Progenitor cell of endocrine pancreas (in vitro differentiated cells): ENCODE results near the gene GAS1. TPM values are rescaled to one million over a fixed set of nuclear protein-coding genes. Genes with fewer than 3 reads are reported as not detected.

Experiments
- DNase-seq: peaks from one replicate; pipeline ENCODE4 v3.0.0; 2021; ENCODE audit warnings: low spot score; ENCODE audit not compliant: unreplicated experiment
- H3K27ac Mint-ChIP-seq: 2 replicates; pipeline ENCODE4 v1.8.0; 2021; ENCODE audit warnings: mild to moderate bottlenecking, moderate library complexity, mixed read lengths
- H3K27me3 Mint-ChIP-seq: 2 replicates; pipeline ENCODE4 v1.8.0; 2021; ENCODE audit warnings: mixed read lengths
- H3K36me3 Mint-ChIP-seq: 2 replicates; pipeline ENCODE4 v1.8.0; 2022; ENCODE audit warnings: mixed read lengths; ENCODE audit not compliant: insufficient read depth
- H3K4me1 Mint-ChIP-seq: 2 replicates; pipeline ENCODE4 v1.8.0; 2021; ENCODE audit warnings: low read depth, mixed read lengths
- H3K4me3 Mint-ChIP-seq: 2 replicates; pipeline ENCODE4 v1.8.0; 2021; ENCODE audit warnings: low read depth, mild to moderate bottlenecking, moderate library complexity, mixed read lengths
- H3K9me3 Mint-ChIP-seq: 2 replicates; pipeline ENCODE4 v1.8.0; 2021; ENCODE audit warnings: low read depth, mixed read lengths
- CTCF ChIP-seq: fragments of 200-600 bp; sonication (generic); IDR thresholded peaks from one replicate; pipeline ENCODE4 v1.5.0; 2021; ENCODE audit warnings: antibody characterized with exemption, mild to moderate bottlenecking; ENCODE audit not compliant: unreplicated experiment
- total RNA-seq: library from RNA; stranded (reverse); gene quantifications from 2 replicates; pipeline ENCODE4 v1.2.1, GENCODE V29; 2021

GAS1 gene
- total RNA-seq, 1 donor from 2014 or later, result 4.0 TPM

GRCh38 chr9:86945728-86946200 is 1.5 kb downstream of the GAS1 start:
- DNase-seq, result no peak
- Mint-ChIP-seq H3K27ac (peak overlapping the region; percentile 62), H3K4me1 (peaks cover 32% of the 10 kb centered on the region), H3K27me3 (peaks cover 45% of the 10 kb centered on the region), H3K4me3 (peak overlapping the region; percentile 77), H3K9me3 (no peaks in the 10 kb centered on the region), H3K36me3 (no peaks in the 10 kb centered on the region)
- no peak for TF ChIP-seq CTCF

- no peaks in the 10 kb centered on the region for H3K36me3 Mint-ChIP-seq
- TF ChIP-seq CTCF, result no peak
- no peaks in the 10 kb centered on the region for H3K9me3 Mint-ChIP-seq
- peak overlapping the region; percentile 71 for H3K4me3 Mint-ChIP-seq
- no peak for DNase-seq
- H3K27me3 Mint-ChIP-seq, result peaks cover 43% of the 10 kb centered on the region
- peak overlapping the region; percentile 76 for H3K27ac Mint-ChIP-seq
- H3K4me1 Mint-ChIP-seq, result peaks cover 32% of the 10 kb centered on the region
Measured at GRCh38 chr9:86944796-86945727, 2.2 kb downstream of the GAS1 start.

GRCh38 chr9:86943201-86944113 is 3.8 kb downstream of the GAS1 start:
- Mint-ChIP-seq H3K27ac (peak overlapping the region; percentile 39), H3K4me1 (peaks cover 28% of the 10 kb centered on the region), H3K27me3 (peaks cover 44% of the 10 kb centered on the region), H3K9me3 (no peaks in the 10 kb centered on the region), H3K4me3 (peak overlapping the region; percentile 38), H3K36me3 (no peaks in the 10 kb centered on the region)
- no peak for DNase-seq
- TF ChIP-seq CTCF, result no peak

GRCh38 chr9:86942281-86943200 is 4.8 kb downstream of the GAS1 start:
- peaks cover 44% of the 10 kb centered on the region for H3K27me3 Mint-ChIP-seq
- peak overlapping the region; percentile 30 for H3K4me3 Mint-ChIP-seq
- DNase-seq, result no peak

More at GRCh38 chr9:86942281-86943200, 4.8 kb downstream of the GAS1 start:
- H3K36me3 Mint-ChIP-seq, result no peaks in the 10 kb centered on the region
- H3K27ac Mint-ChIP-seq, result peak overlapping the region; percentile 39
- no peaks in the 10 kb centered on the region for H3K9me3 Mint-ChIP-seq
- H3K4me1 Mint-ChIP-seq, result peaks cover 26% of the 10 kb centered on the region
- no peak for TF ChIP-seq CTCF
